SK-N-SH (cell line): ENCODE data around the gene GOLGA8O.
"Not testable (repeated sequence)": the region's sequence is repeated elsewhere in the genome, so short reads cannot be mapped to it uniquely, and the experiment has no call there.

Experiments used
- CHD2 ChIP-seq: fragments of 150-350 bp; IDR thresholded peaks from 2 replicates; pipeline ENCODE4 v1.6.1; 2018; ENCODE audit warnings: low read length; ENCODE audit not compliant: partially characterized antibody
- FOXM1 ChIP-seq: IDR thresholded peaks from 2 replicates; pipeline ENCODE4 v1.4.0; 2012; ENCODE audit warnings: low read depth, mild to moderate bottlenecking
- GATA2 ChIP-seq: sonication (generic); formaldehyde crosslinking; IDR thresholded peaks from 2 replicates; pipeline ENCODE4 v1.5.0; 2020; ENCODE audit warnings: mild to moderate bottlenecking, missing genetic modification reagents
- JUND ChIP-seq: IDR thresholded peaks from 2 replicates; pipeline ENCODE4 v1.4.0; 2012
- MAX ChIP-seq: IDR thresholded peaks from 2 replicates; pipeline ENCODE4 v1.4.0; 2012; ENCODE audit warnings: low read depth
- NRF1 ChIP-seq: IDR thresholded peaks from 2 replicates; pipeline ENCODE4 v1.6.1; 2012; ENCODE audit warnings: low read depth, mild to moderate bottlenecking, low read length
- POLR2AphosphoS5 ChIP-seq: IDR thresholded peaks from 2 replicates; pipeline ENCODE4 v1.6.1; 2012; ENCODE audit warnings: low read depth, low read length
- RAD21 ChIP-seq: IDR thresholded peaks from 2 replicates; pipeline ENCODE4 v1.6.1; 2012; ENCODE audit warnings: mild to moderate bottlenecking, low read length
- RFX5 ChIP-seq: IDR thresholded peaks from 2 replicates; pipeline ENCODE4 v1.6.1; 2012; ENCODE audit warnings: mild to moderate bottlenecking, improper control_type of control experiment, low read length
- TF ChIP-seq, protein P1 (sequence below): fragments of 200-600 bp; sonication (generic); IDR thresholded peaks from 2 replicates; pipeline ENCODE4 v1.6.1; 2017; ENCODE audit warnings: antibody characterized with exemption, mild to moderate bottlenecking, moderate library complexity

DNA sequence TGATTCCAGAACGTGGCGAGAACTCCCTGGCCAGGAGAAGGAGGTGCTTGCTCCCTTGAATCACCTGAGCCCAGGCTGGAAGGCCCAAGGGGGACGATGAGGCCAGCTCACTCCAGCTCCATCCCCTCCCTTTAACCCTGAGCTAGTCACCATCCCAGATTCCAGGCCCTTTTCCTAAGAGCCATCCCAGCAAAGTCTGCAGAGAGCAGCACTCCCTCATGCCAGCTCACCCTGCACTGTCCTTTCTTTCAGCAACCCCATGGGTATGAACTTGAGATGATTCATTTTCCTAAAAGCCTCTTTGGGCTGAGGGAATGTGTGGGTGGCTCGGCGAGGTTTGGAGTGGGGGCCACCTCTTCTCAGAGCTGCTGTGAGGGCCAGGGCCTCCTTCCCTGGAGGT, 26.2 kb upstream of the GOLGA8O start:
- not testable (repeated sequence) for TF ChIP-seq CHD2; POLR2AphosphoS5; NRF1; RAD21; MAX; GATA2 (CRISPR knock-in tag); RFX5; JUND; FOXM1
- TF ChIP-seq, protein P1, sequence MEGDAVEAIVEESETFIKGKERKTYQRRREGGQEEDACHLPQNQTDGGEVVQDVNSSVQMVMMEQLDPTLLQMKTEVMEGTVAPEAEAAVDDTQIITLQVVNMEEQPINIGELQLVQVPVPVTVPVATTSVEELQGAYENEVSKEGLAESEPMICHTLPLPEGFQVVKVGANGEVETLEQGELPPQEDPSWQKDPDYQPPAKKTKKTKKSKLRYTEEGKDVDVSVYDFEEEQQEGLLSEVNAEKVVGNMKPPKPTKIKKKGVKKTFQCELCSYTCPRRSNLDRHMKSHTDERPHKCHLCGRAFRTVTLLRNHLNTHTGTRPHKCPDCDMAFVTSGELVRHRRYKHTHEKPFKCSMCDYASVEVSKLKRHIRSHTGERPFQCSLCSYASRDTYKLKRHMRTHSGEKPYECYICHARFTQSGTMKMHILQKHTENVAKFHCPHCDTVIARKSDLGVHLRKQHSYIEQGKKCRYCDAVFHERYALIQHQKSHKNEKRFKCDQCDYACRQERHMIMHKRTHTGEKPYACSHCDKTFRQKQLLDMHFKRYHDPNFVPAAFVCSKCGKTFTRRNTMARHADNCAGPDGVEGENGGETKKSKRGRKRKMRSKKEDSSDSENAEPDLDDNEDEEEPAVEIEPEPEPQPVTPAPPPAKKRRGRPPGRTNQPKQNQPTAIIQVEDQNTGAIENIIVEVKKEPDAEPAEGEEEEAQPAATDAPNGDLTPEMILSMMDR = not testable (repeated sequence)
